Bronchial epithelial cell (primary cell): ENCODE results near the gene PIK3R6. TPM values are rescaled to one million over a fixed set of nuclear protein-coding genes. Genes with fewer than 3 reads are reported as not detected.

Experiments
- DNase-seq: peaks from one replicate; pipeline ENCODE4 v3.0.0-alpha.2; 2010; ENCODE audit warnings: low read depth
- FAIRE-seq: peaks from 2 replicates; lab custom pipeline; 2011; peaks lifted over from hg19 to GRCh38; lab: Jason Lieb, UNC
- H3K27me3 ChIP-seq: 2 replicates; pipeline ENCODE4 v1.5.1; 2011; ENCODE audit warnings: low read length; ENCODE audit not compliant: control insufficient read depth, insufficient read depth
- H3K36me3 ChIP-seq: 2 replicates; pipeline ENCODE4 v1.5.1; 2011; ENCODE audit warnings: low read length; ENCODE audit not compliant: control insufficient read depth, insufficient read depth
- H3K4me3 ChIP-seq: 2 replicates; pipeline ENCODE4 v1.5.1; 2011; ENCODE audit warnings: mild to moderate bottlenecking, low read depth, low read length, control low read depth
- total RNA-seq: library from RNA; depleted of rRNA; stranded (reverse); fragments of >200 nt; gene quantifications from 2 replicates; pipeline ENCODE4 v1.2.1, GENCODE V29; 2014
- TF ChIP-seq, protein P1 (sequence below): IDR thresholded peaks from 2 replicates; pipeline ENCODE4 v1.5.1; 2011; ENCODE audit warnings: mild to moderate bottlenecking, moderate library complexity, low read length, control low read depth, inconsistent platforms; ENCODE audit not compliant: insufficient read depth, severe bottlenecking

The PIK3R6 gene
- total RNA-seq, 1 donor from 2014 or later, result not detected

DNA sequence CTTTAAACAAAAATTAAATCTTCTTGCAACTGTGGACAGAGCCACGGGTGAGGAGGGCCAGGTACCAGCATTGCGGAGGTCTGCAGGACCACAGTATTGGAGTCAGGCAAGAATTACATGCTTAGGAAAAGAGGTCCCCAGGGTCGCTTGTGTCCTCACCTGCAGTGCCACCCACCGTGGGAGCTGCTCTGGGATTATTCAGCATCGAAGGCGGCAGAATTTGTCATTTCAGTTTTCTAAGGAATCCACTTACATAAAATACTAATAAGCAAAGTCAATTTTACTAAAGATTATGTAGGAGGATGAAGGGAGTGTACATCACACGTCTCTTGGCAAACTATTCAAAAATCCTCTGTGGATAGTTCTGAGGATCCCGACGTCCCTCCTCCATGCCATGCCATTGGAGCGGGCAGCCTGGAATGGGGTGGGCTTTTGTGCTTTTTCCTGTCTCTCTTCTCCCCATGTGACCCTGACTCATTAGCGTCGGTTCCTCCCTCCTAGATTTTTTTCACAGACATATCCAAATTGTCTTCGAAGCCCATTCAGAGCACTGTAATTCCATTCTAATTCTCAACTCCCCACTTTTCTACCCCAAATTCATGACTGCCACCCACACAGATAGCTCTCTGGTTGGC, 3.0 kb upstream of the PIK3R6 start:
- TF ChIP-seq, protein P1, sequence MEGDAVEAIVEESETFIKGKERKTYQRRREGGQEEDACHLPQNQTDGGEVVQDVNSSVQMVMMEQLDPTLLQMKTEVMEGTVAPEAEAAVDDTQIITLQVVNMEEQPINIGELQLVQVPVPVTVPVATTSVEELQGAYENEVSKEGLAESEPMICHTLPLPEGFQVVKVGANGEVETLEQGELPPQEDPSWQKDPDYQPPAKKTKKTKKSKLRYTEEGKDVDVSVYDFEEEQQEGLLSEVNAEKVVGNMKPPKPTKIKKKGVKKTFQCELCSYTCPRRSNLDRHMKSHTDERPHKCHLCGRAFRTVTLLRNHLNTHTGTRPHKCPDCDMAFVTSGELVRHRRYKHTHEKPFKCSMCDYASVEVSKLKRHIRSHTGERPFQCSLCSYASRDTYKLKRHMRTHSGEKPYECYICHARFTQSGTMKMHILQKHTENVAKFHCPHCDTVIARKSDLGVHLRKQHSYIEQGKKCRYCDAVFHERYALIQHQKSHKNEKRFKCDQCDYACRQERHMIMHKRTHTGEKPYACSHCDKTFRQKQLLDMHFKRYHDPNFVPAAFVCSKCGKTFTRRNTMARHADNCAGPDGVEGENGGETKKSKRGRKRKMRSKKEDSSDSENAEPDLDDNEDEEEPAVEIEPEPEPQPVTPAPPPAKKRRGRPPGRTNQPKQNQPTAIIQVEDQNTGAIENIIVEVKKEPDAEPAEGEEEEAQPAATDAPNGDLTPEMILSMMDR, result no peak
- Histone ChIP-seq H3K27me3 (no peaks in the 10 kb centered on the region), H3K4me3 (no peak overlapping the region), H3K36me3 (no peaks in the 10 kb centered on the region)
- FAIRE-seq (no peak), DNase-seq (no peak)

DNA sequence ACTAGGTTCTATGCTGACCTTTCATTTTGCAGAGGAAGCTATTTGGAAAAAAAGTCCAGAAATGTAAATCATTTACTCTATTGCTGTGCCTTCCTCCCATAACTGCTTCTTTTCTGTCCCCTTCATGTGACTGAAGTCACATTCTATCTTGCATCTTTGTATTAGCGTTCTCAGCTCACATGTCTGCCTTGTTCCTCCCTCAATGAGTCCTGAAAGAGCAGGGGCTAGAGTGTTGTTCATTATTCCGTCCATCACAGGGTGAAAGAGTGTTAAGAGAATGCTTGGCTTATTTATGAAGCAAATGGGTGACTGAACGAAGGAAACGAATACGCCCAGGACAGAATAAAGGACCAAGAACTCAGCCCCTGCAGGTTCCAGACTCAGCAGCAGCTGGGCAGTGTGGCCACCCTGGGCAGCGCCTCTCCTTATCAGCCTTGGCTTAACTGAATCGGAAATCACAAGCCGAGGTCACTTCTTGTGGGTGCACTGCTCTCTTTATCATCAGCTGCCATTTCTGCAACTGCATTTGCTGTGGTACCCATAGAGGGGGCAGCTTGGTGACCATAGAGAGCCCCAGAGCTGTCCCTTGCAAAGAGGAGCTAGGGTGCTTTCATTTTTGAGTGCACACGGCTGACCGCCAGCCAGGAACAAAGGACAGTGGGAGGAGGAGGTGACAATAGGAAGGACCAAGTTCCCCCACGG, 1.8 kb upstream of the PIK3R6 start:
- Histone ChIP-seq H3K27me3 (no peaks in the 10 kb centered on the region), H3K4me3 (no peak overlapping the region), H3K36me3 (no peaks in the 10 kb centered on the region)
- TF ChIP-seq, protein P1, result no peak
- FAIRE-seq, result peak; percentile 23
- DNase-seq, result no peak

DNA sequence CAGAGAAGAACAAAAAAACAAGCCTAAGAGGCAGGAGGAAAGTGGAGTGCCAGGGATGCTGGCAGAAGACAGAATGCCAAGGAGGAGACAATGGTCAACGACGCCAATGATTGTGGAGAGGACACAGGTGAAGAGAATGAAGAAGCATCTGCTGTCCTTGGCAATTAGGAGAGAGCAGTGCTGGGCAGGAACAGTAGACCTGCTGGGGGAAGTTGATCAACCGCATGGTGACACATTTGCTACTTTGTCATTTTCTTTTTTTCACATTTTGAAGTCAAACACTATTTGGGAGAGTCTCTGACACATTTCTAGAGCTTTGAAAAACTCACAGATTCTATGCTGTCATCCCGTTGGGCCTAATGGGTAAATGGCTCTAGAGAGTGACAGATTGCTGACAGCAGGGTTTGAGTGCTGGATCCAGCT, 1.1 kb upstream of the PIK3R6 start:
- TF ChIP-seq, protein P1, result no peak
- FAIRE-seq, result no peak
- Histone ChIP-seq H3K27me3 (no peaks in the 10 kb centered on the region), H3K36me3 (no peaks in the 10 kb centered on the region), H3K4me3 (no peak overlapping the region)
- DNase-seq, result no peak

DNA sequence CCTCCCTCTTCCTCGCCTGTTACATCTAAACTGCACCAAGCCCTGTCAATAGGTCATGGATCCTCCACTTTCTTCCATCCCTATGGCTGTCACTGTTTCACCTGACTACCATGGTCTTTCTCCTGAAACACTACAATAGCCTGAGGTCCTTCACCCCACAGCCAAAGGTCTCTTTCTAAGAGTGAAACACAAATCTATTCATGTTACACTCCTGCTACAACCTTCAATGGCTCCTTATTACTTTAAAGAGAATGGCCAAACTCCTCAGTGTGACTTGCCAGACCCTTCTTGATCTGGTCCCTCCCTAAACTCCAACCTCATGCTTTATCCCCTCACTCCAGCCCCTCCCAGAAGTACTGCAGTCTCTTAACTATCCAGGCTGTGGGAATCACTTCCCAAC, 618 bp upstream of the PIK3R6 start:
- Histone ChIP-seq H3K4me3 (no peak overlapping the region), H3K27me3 (no peaks in the 10 kb centered on the region)
- TF ChIP-seq, protein P1, result no peak

DNA sequence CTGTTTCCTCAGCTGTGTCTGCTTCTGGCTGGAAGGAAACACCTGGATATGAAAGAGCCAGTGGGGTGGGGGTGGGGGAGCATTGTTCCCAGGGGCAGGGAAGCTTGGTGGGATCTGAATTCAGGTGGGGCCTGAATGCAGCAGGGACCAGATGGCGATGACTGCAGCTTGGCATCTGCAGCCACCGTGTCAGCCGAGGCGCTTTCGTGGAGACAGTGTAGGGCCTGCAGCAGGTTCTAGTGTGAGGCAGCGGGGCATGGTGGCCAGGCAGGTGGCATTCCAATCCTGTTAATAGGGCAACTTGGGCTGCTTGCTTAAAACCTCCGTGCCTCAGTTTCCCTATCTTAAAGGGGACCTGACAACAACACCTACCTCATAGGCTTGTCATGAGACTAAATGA, 1.7 kb downstream of the PIK3R6 start:
- H3K27me3 ChIP-seq, result no peaks in the 10 kb centered on the region
- no peak for DNase-seq
- H3K36me3 ChIP-seq, result no peaks in the 10 kb centered on the region
- no peak overlapping the region for H3K4me3 ChIP-seq
- FAIRE-seq, result no peak
- TF ChIP-seq, protein P1, result no peak

More for the DNA sequence above, 618 bp upstream of the PIK3R6 start:
- peak; percentile 68 for FAIRE-seq
- no peak for DNase-seq
- no peaks in the 10 kb centered on the region for H3K36me3 ChIP-seq
